Fibroblast of villous mesenchyme (primary cell): ENCODE data around the gene OXCT1. TPM values are rescaled to one million over a fixed set of nuclear protein-coding genes. Genes with fewer than 3 reads are reported as not detected.
"Not testable (repeated sequence)": the region's sequence is repeated elsewhere in the genome, so short reads cannot be mapped to it uniquely, and the experiment has no call there.

Experiments
- DNase-seq: peaks from one replicate; pipeline ENCODE4 v3.0.0-alpha.2; 2010; ENCODE audit warnings: low read depth
- H3K4me3 ChIP-seq: 2 replicates; pipeline ENCODE4 v1.5.1; 2011; ENCODE audit warnings: low read depth, mild to moderate bottlenecking, low read length
- total RNA-seq: library from RNA; depleted of rRNA; stranded (reverse); fragments of >200 nt; gene quantifications from 2 replicates; pipeline ENCODE4 v1.2.3, GENCODE V29; 2012
- TF ChIP-seq, protein P1 (sequence below): IDR thresholded peaks from 2 replicates; pipeline ENCODE4 v1.5.1; 2012; ENCODE audit warnings: low read depth, mild to moderate bottlenecking, low read length; ENCODE audit not compliant: insufficient read depth

Gene OXCT1
- total RNA-seq, 1 donor, result 23.3 TPM

DNA sequence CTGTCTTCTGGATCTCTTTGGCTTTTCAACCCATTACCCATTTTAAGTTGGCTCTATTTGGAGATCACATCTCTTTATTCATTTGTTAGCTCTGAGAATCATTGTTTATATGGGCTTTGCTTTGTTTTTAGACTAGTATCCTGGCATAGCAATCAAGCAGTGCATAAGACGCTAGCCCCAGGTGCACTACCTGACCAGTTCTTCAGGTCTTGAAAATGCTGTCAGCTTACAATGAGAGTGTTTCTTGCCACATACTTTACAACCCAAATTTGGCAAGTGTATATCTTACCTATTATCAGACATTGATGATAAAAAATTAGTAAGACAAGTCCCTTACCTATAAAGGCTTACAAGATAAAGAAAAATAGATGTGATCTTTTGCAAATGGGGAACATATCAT lies 12.2 kb downstream of the OXCT1 start:
- TF ChIP-seq, protein P1, sequence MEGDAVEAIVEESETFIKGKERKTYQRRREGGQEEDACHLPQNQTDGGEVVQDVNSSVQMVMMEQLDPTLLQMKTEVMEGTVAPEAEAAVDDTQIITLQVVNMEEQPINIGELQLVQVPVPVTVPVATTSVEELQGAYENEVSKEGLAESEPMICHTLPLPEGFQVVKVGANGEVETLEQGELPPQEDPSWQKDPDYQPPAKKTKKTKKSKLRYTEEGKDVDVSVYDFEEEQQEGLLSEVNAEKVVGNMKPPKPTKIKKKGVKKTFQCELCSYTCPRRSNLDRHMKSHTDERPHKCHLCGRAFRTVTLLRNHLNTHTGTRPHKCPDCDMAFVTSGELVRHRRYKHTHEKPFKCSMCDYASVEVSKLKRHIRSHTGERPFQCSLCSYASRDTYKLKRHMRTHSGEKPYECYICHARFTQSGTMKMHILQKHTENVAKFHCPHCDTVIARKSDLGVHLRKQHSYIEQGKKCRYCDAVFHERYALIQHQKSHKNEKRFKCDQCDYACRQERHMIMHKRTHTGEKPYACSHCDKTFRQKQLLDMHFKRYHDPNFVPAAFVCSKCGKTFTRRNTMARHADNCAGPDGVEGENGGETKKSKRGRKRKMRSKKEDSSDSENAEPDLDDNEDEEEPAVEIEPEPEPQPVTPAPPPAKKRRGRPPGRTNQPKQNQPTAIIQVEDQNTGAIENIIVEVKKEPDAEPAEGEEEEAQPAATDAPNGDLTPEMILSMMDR, result no peak
- no peak overlapping the region for H3K4me3 ChIP-seq
- DNase-seq, result no peak

DNA sequence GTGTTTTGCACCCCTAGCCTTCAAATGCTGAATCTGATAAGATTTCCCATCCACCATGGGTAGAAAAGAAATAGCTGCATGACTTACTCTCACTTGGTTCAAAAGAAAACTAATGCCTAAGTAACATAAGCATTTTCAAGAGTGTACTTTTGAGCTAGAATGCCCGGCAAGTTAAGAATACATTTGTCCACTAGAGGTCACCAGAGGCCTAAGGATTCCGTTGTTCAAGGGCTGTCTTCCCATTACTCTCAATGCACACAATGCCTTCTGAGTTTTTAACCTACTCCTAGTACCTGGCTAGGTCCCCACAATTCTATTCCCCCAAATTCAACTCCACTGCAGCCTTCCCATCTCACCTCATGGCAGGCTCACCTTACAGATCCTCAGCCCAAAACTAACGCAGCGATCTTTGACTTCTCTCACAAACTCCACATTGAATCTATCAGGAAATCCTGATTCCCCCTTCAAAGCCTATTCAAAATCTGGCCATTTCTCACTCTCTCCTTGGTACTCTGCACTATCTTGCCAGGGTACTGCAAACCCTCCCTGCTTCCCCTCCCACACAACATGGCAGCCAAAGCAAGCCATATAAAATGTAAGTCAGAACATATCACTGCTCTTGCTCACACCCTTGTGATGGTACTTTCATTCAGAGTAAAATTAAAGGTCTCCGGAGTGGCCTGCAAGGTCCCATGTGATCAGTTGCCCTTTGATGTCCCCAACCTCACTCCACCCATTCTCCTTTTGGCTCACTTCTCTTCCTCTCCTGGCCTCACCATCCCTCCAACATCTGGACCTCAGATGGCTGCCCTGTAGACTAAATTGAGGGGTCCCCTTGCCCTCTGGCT lies 13.4 kb downstream of the OXCT1 start:
- no peak overlapping the region for H3K4me3 ChIP-seq
- TF ChIP-seq, protein P1, result peak; percentile 79
- peak; percentile 77 for DNase-seq

DNA sequence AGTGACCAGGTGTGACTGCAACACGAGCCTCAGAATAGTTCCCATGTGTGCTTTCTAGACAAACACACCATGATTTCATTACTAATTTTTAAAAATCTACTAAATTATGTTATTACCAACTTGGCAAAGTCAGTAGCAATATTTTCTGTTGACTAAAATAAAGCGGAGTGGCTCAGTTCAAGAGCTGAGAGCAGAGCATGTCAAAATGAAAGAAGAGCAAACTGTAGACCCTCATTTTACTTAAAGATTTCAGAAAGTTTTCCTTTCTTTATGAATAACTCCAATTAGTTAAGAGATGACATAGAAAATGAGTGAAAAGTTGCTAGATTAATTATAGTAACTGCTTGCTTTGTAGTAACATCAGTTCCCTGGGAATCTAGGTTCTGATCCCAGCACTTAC lies 17.9 kb downstream of the OXCT1 start:
- TF ChIP-seq, protein P1, result no peak
- no peak for DNase-seq
- no peak overlapping the region for H3K4me3 ChIP-seq

DNA sequence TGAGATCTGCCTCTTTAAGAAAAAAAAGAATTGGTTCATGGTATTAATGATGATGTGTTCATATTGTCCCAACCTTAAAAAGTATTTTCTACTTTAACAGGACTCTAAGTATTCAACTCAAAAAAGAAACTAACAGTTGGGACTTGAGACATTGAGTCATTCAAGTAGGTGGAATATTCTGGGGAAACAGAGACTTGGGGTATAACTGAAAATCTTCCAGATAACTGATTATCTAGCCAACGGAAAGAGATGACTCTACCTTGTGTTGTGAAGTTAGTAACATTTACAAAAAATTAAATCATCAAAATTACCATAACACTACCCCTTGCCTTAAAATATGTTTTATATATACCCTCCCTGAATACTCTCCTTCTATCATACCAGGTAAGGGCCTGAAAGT lies 19.1 kb downstream of the OXCT1 start:
- TF ChIP-seq, protein P1, result no peak
- DNase-seq, result no peak
- no peak overlapping the region for H3K4me3 ChIP-seq

DNA sequence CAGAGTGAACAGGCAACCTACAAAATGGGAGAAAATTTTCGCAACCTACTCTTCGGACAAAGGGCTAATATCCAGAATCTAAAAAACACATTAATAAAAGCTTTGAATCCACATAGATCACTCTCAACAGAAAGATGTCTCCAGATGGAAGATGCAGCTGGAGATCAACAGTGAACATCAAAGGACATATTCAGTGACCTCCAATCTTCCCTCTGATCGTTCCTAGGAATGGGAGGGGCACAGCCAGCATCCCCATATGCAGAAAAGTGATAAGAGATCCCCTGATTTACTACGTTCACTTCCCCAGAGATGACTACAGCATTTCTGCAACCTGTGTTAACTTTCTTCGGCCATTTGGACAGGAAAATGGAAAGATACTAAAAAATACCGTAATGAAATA lies 21.2 kb downstream of the OXCT1 start:
- no peak for DNase-seq
- TF ChIP-seq, protein P1, result no peak
- H3K4me3 ChIP-seq, result no peak overlapping the region

DNA sequence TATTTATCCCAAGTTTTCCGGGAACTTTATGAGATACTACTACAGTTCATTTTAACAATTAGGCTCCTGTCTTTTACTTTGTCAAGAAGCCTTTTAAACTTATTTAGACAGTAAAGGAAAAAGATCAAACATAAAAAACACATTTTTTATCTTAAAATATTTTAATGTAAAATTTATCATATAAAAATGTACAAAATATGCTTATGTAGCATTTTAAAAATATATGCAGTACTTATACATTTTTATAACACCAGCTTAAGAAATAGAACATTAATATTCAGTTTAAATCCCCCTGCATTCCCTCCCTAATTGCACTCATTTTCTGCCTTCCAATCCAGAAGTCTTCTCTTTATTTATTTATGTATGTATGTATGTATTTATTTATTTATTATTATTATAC lies 24.5 kb downstream of the OXCT1 start:
- not testable (repeated sequence) for DNase-seq

DNA sequence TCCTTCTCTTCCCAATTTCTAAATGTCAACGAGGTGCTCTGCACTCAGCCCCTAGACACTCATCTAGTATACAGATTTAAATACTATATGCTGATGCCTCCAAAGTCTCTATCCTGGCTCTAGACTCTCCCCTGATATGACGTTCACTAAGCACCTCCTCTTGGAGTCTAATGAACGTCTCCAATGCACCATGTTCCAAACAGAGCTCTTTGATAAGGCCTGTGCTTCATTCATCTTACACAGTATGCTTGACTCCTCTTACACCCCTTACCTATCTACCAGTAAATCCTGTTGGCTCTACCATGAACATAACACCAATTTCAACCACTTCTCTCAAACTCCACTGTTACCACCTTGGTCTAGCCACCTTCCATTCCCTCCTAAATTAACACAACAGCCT lies 25.7 kb downstream of the OXCT1 start:
- no peak for DNase-seq
- H3K4me3 ChIP-seq, result no peak overlapping the region
- TF ChIP-seq, protein P1, result no peak

More for the DNA sequence above, 24.5 kb downstream of the OXCT1 start:
- not testable (repeated sequence) for H3K4me3 ChIP-seq
